Frontal cortex (tissue), 4 donors: Measurements from ENCODE around the gene NUMBL. TPM values are rescaled to one million over a fixed set of nuclear protein-coding genes. Genes with fewer than 3 reads are reported as not detected.
A peak's percentile ranks its signal among the peaks of the same experiment; 100 is the strongest.

Source experiments
- DNase-seq, 2 donors: peaks; one replicate each; pipeline ENCODE4 v3.0.0; 2012; ENCODE audit warnings: low spot score in 2 of 2
- FAIRE-seq: peaks from 2 replicates; lab custom pipeline; 2012; peaks lifted over from hg19 to GRCh38; lab: Jason Lieb, UNC
- total RNA-seq: library from RNA; depleted of rRNA; stranded (reverse); fragments of >200 nt; gene quantifications from one replicate; pipeline ENCODE4 v1.2.3, GENCODE V29; 2014
- donor health status: control.
- donor health status: control.
- donor health status: control.

The NUMBL gene
- total RNA-seq, 1 donor from 2014 or later: 16.7 TPM

GRCh38 chr19:40691421-40692211 is 1.2 kb upstream of the NUMBL start:
- FAIRE-seq: no peak
- peak in 1 of 2 donors; percentile 28 for DNase-seq

- DNase-seq (peak; percentile 98), FAIRE-seq (no peak)
Observed at GRCh38 chr19:40690693-40691420, 406 bp upstream of the NUMBL start.

- FAIRE-seq (no peak), DNase-seq (peak in 1 of 2 donors; percentile 19)
Observed at GRCh38 chr19:40689339-40690049, 957 bp downstream of the NUMBL start.

GRCh38 chr19:40688987-40689338 is 1.5 kb downstream of the NUMBL start:
- no peak for DNase-seq
- FAIRE-seq: no peak

- FAIRE-seq (no peak), DNase-seq (peak in 1 of 2 donors; percentile 14)
Observed at GRCh38 chr19:40688309-40688708, 2.1 kb downstream of the NUMBL start.

- DNase-seq (peak in 1 of 2 donors; percentile 10), FAIRE-seq (no peak)
Observed at GRCh38 chr19:40687525-40688016, 2.9 kb downstream of the NUMBL start.

GRCh38 chr19:40686882-40687524 is 3.4 kb downstream of the NUMBL start:
- no peak for FAIRE-seq
- DNase-seq: peak in 1 of 2 donors; percentile 14

GRCh38 chr19:40685563-40685962 is 4.9 kb downstream of the NUMBL start:
- DNase-seq: peak in 1 of 2 donors; percentile 25
- no peak for FAIRE-seq

GRCh38 chr19:40685016-40685526 is 5.4 kb downstream of the NUMBL start:
- no peak for FAIRE-seq
- peak in 1 of 2 donors; percentile 24 for DNase-seq

- FAIRE-seq (no peak), DNase-seq (peak in 1 of 2 donors; percentile 28)
Observed at GRCh38 chr19:40684280-40684679, 6.2 kb downstream of the NUMBL start.

GRCh38 chr19:40683437-40683836 is 7.0 kb downstream of the NUMBL start:
- DNase-seq: peak in 1 of 2 donors; percentile 6
- no peak for FAIRE-seq

- peak; percentile 33 to 54 for DNase-seq
- FAIRE-seq: no peak
Observed at GRCh38 chr19:40682431-40682964, 8.0 kb downstream of the NUMBL start.

GRCh38 chr19:40681039-40681438 is 9.4 kb downstream of the NUMBL start:
- FAIRE-seq (no peak), DNase-seq (no peak)

- no peak for DNase-seq
Observed at GRCh38 chr19:40677156-40677555, 13.3 kb downstream of the NUMBL start.

GRCh38 chr19:40674291-40674690 is 16.2 kb downstream of the NUMBL start:
- DNase-seq (no peak), FAIRE-seq (no peak)

More at GRCh38 chr19:40677156-40677555, 13.3 kb downstream of the NUMBL start:
- no peak for FAIRE-seq

GRCh38 chr19:40673397-40673796 is 17.1 kb downstream of the NUMBL start:
- DNase-seq (no peak), FAIRE-seq (no peak)

GRCh38 chr19:40672573-40673299 is 17.7 kb downstream of the NUMBL start:
- DNase-seq (no peak), FAIRE-seq (no peak)

- DNase-seq: no peak
- FAIRE-seq: no peak
Observed at GRCh38 chr19:40672038-40672437, 18.4 kb downstream of the NUMBL start.

- DNase-seq (no peak), FAIRE-seq (no peak)
Observed at GRCh38 chr19:40671404-40671803, 19.0 kb downstream of the NUMBL start.
